HG03108 (cell line): ENCODE results near the gene GUCY1A1.
"Not testable (repeated sequence)": the region's sequence is repeated elsewhere in the genome, so short reads cannot be mapped to it uniquely, and the experiment has no call there.

Experiments
- ATAC-seq: cut with Tn5 transposase; IDR thresholded peaks from one replicate; pipeline ENCODE4 v1.9.1; 2021; ENCODE audit warnings: moderate library complexity; ENCODE audit not compliant: unreplicated experiment

Gene GUCY1A1

GRCh38 chr4:155666344-155667221, at the start of gene GUCY1A1:
TSS of gene GUCY1A1 (plus strand) at chr4:155666848. CDS start at chr4:155696868, 30,020 bp downstream.
- peak; percentile 19 for ATAC-seq

GRCh38 chr4:155617296-155617695, 49.4 kb upstream of the GUCY1A1 start:
- no peak for ATAC-seq

GRCh38 chr4:155618183-155618838, 48.3 kb upstream of the GUCY1A1 start:
- ATAC-seq = no peak

- no peak for ATAC-seq
Measured at GRCh38 chr4:155620637-155621036, 46.0 kb upstream of the GUCY1A1 start.

- ATAC-seq = peak; percentile 98
Measured at GRCh38 chr4:155624478-155624877, 42.2 kb upstream of the GUCY1A1 start.

GRCh38 chr4:155626561-155626960, 40.1 kb upstream of the GUCY1A1 start:
- ATAC-seq = no peak

GRCh38 chr4:155629183-155629825, 37.3 kb upstream of the GUCY1A1 start:
- no peak for ATAC-seq

- no peak for ATAC-seq
Measured at GRCh38 chr4:155629956-155630355, 36.7 kb upstream of the GUCY1A1 start.

GRCh38 chr4:155632310-155632840, 34.3 kb upstream of the GUCY1A1 start:
- ATAC-seq = no peak

- ATAC-seq = no peak
Measured at GRCh38 chr4:155638195-155638965, 28.3 kb upstream of the GUCY1A1 start.

- ATAC-seq = peak; percentile 87
Measured at GRCh38 chr4:155639704-155640523, 26.7 kb upstream of the GUCY1A1 start.

- ATAC-seq = no peak
Measured at GRCh38 chr4:155640751-155641150, 25.9 kb upstream of the GUCY1A1 start.

GRCh38 chr4:155643087-155643486, 23.6 kb upstream of the GUCY1A1 start:
- no peak for ATAC-seq

GRCh38 chr4:155646001-155646400, 20.6 kb upstream of the GUCY1A1 start:
- no peak for ATAC-seq

- ATAC-seq = not testable (repeated sequence)
Measured at GRCh38 chr4:155650785-155651184, 15.9 kb upstream of the GUCY1A1 start.

- no peak for ATAC-seq
Measured at GRCh38 chr4:155653052-155653451, 13.6 kb upstream of the GUCY1A1 start.

- no peak for ATAC-seq
Measured at GRCh38 chr4:155656025-155656424, 10.6 kb upstream of the GUCY1A1 start.

- ATAC-seq = no peak
Measured at GRCh38 chr4:155657169-155657568, 9.5 kb upstream of the GUCY1A1 start.

GRCh38 chr4:155657985-155658680, 8.5 kb upstream of the GUCY1A1 start:
- no peak for ATAC-seq
